Thoracic aorta (tissue), 2 donors: Measurements from ENCODE around the gene C5orf34. TPM values are rescaled to one million over a fixed set of nuclear protein-coding genes. Genes with fewer than 3 reads are reported as not detected.
A peak's percentile ranks its signal among the peaks of the same experiment; 100 is the strongest.

ENCODE experiments used
- ATAC-seq: fragments of 150-250 bp; one replicate; pipeline ENCODE4 v1.8.0; 2017; ENCODE audit warnings: low read depth; ENCODE audit not compliant: insufficient number of reproducible peaks, low FRiP score
- DNase-seq: peaks from one replicate; pipeline ENCODE4 v3.0.0-alpha.2; 2020; ENCODE audit warnings: low spot score
- H3K27ac ChIP-seq, 2 donors: fragments of 200-600 bp; sonication (generic); 1 replicate in 1 of 2; 2 replicates in 1 of 2; pipeline ENCODE4 v1.5.1; 2016; ENCODE audit warnings: mild to moderate bottlenecking in 2 of 2, moderate library complexity in 2 of 2
- H3K27me3 ChIP-seq: fragments of 200-600 bp; sonication (generic); replicated peaks from 2 replicates; pipeline ENCODE4 v1.6.0; 2016; ENCODE audit warnings: mild to moderate bottlenecking; ENCODE audit not compliant: insufficient read depth
- H3K36me3 ChIP-seq: fragments of 200-600 bp; sonication (generic); one replicate; pipeline ENCODE4 v1.5.1; 2016
- H3K4me1 ChIP-seq, 2 donors: fragments of 200-600 bp; sonication (generic); 1 replicate in 1 of 2; 2 replicates in 1 of 2; pipeline versions ENCODE4 v1.5.1 to v1.6.0; 2016; ENCODE audit warnings: low read depth in 2 of 2, mild to moderate bottlenecking in 1 of 2; ENCODE audit not compliant: control insufficient read depth in 1 of 2
- H3K4me3 ChIP-seq: fragments of 200-600 bp; sonication (generic); 2 replicates; pipeline ENCODE4 v1.5.1; 2016; ENCODE audit warnings: mild to moderate bottlenecking
- H3K9me3 ChIP-seq: fragments of 200-600 bp; sonication (generic); 2 replicates; pipeline ENCODE4 v1.5.1; 2016
- CTCF ChIP-seq: fragments of 200-600 bp; sonication (generic); IDR thresholded peaks from one replicate; pipeline ENCODE4 v1.5.1; 2019; ENCODE audit warnings: antibody characterized with exemption
- total RNA-seq, 2 donors: library from RNA; depleted of rRNA; stranded (reverse); fragments of >200 nt; gene quantifications; one replicate each; pipeline versions ENCODE4 v1.1.0 to v1.2.3, GENCODE V29; 2016

Gene C5orf34
- total RNA-seq, 2 donors from 2014 or later, result 0.85 to 3.0 TPM

GRCh38 chr5:43497311-43498104 is 17.4 kb downstream of the C5orf34 start:
- no peaks in the 10 kb centered on the region for H3K9me3 ChIP-seq
- no peak for DNase-seq
- no peak overlapping the region for H3K4me3 ChIP-seq
- no peak for TF ChIP-seq CTCF
- ATAC-seq, result no peak
- H3K36me3 ChIP-seq, result no peaks in the 10 kb centered on the region
- H3K4me1 ChIP-seq, result no peaks in the 10 kb centered on the region
- no peak overlapping the region for H3K27ac ChIP-seq
- H3K27me3 ChIP-seq, result no peaks in the 10 kb centered on the region

DNA sequence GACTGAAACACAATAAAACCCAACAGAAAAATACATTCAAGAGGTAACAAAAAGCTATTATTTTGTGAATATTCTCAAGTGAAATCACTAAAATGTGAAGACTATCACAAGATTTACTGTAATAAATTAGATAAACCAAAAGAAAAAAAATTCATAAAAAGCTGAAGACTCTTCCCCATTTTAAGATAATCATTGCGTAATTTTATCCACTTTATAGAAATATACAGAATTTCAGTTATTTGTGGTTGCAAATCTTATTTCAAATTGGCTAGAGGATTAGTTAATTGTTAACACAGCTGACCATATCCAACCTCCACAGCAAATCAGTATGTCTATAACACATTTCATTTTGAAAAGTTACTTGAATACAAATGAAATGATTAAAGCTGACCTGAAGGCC is 23.6 kb downstream of the C5orf34 start:
- no peak overlapping the region for H3K4me3 ChIP-seq
- H3K4me1 ChIP-seq, result no peaks in the 10 kb centered on the region
- no peaks in the 10 kb centered on the region for H3K27me3 ChIP-seq

DNA sequence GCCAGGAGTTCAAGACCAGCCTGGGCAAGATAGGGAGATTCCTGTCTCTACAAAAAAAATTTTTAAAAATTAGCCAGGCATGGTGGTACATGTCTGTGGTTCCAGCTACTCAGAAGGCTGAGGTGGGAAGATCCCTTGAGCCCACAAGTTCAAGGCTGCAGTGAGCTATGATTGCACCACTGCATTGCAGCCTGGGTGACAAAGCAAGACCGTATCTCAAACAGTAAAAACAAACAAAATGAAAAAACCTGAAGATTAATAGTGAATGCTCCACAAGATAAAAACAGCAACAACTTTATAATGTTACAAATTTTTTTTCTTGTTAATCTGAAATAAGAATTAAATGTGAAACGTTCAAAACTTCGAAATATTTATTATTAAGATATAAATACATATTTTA is 28.6 kb downstream of the C5orf34 start:
- no peak for ATAC-seq
- H3K4me1 ChIP-seq, result peaks cover 6 to 21% of the 10 kb centered on the region in 2 donors
- no peaks in the 10 kb centered on the region for H3K9me3 ChIP-seq
- TF ChIP-seq CTCF, result no peak
- H3K27me3 ChIP-seq, result no peaks in the 10 kb centered on the region
- H3K4me3 ChIP-seq, result no peak overlapping the region
- H3K27ac ChIP-seq, result no peak overlapping the region
- DNase-seq, result no peak
- H3K36me3 ChIP-seq, result no peaks in the 10 kb centered on the region

More for the DNA sequence above, 23.6 kb downstream of the C5orf34 start:
- Histone ChIP-seq H3K27ac (no peak overlapping the region), H3K9me3 (no peaks in the 10 kb centered on the region), H3K36me3 (no peaks in the 10 kb centered on the region)
- DNase-seq, result no peak
- no peak for TF ChIP-seq CTCF
- ATAC-seq, result no peak

- DNase-seq (no peak), ATAC-seq (no peak)
- Histone ChIP-seq H3K27ac (peak overlapping the region in 1 of 2 donors; percentile 99), H3K4me1 (peaks cover 6 to 21% of the 10 kb centered on the region in 2 donors), H3K4me3 (no peak overlapping the region), H3K9me3 (no peaks in the 10 kb centered on the region), H3K36me3 (no peaks in the 10 kb centered on the region), H3K27me3 (no peaks in the 10 kb centered on the region)
- no peak for TF ChIP-seq CTCF
Observed at GRCh38 chr5:43485406-43485805, 29.5 kb downstream of the C5orf34 start.

- no peaks in the 10 kb centered on the region for H3K27me3 ChIP-seq
- peak; percentile 26 for DNase-seq
- TF ChIP-seq CTCF, result peak; percentile 70
- peaks cover 6 to 21% of the 10 kb centered on the region in 2 donors for H3K4me1 ChIP-seq
- peak overlapping the region; percentile 92 for H3K4me3 ChIP-seq
- no peaks in the 10 kb centered on the region for H3K9me3 ChIP-seq
- ATAC-seq, result peak; percentile 84
- H3K27ac ChIP-seq, result peak overlapping the region; percentile 91 to 99
- no peaks in the 10 kb centered on the region for H3K36me3 ChIP-seq
Observed at GRCh38 chr5:43484106-43484849, 30.7 kb downstream of the C5orf34 start.
